Choroid plexus epithelial cell (primary cell): ENCODE measurements around the gene RNASE2.
A peak's percentile ranks its signal among the peaks of the same experiment; 100 is the strongest.

ENCODE experiments used
- DNase-seq: peaks from one replicate; pipeline ENCODE4 v3.0.0-alpha.2; 2010; ENCODE audit warnings: low read depth
- H3K4me3 ChIP-seq: 2 replicates; pipeline ENCODE4 v1.5.1; 2011; ENCODE audit warnings: low read depth, mild to moderate bottlenecking, control low read depth, low read length, moderate library complexity
- TF ChIP-seq, protein P1 (sequence below): conservative IDR thresholded peaks from 2 replicates; pipeline ENCODE4 v1.5.1; 2011; ENCODE audit warnings: low read depth, mild to moderate bottlenecking, control low read depth, inconsistent platforms, low read length, moderate library complexity

The RNASE2 gene

DNA sequence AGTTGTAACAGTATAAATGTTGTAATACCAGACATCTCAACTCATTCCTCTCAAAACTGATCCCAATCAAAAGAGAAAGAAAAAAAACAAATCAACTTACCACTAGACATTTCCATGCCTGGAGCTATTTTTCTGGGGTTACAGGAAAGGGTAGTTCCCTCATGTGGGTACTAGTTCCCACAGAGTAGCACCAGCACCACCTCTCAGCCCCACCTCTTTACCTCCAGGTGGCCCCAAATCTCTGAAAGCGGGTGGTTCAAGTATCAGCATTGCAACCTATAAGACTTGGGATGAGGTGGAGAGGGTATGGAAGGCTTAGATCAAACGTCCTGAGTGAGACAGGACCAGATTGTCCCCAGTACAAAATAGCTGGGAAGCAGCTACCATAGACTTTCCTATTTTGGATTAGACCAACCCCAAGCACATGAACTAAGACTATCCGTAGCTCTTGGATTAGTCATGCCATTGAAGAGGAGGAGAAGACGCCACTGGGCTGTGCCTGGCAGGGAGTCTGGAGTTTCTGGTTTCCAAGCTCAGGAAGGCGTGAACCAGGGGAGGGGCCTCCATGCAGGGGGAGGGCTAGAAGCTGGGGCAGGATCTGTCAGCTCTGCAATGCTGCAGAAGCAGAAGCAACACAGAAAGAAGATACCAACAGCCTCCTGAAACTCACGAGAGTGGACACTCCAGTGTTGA, 43.5 kb downstream of the RNASE2 start, which contains the start of gene SLC39A2:
Gene SLC39A2 (plus strand): TSS at position 620 of the 693 bp plus-strand sequence. CDS start 154 bp downstream, outside the sequence.
- TF ChIP-seq, protein P1, sequence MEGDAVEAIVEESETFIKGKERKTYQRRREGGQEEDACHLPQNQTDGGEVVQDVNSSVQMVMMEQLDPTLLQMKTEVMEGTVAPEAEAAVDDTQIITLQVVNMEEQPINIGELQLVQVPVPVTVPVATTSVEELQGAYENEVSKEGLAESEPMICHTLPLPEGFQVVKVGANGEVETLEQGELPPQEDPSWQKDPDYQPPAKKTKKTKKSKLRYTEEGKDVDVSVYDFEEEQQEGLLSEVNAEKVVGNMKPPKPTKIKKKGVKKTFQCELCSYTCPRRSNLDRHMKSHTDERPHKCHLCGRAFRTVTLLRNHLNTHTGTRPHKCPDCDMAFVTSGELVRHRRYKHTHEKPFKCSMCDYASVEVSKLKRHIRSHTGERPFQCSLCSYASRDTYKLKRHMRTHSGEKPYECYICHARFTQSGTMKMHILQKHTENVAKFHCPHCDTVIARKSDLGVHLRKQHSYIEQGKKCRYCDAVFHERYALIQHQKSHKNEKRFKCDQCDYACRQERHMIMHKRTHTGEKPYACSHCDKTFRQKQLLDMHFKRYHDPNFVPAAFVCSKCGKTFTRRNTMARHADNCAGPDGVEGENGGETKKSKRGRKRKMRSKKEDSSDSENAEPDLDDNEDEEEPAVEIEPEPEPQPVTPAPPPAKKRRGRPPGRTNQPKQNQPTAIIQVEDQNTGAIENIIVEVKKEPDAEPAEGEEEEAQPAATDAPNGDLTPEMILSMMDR: no peak
- no peak within 1 kb of the TSS for H3K4me3 ChIP-seq
- peak; percentile 92 for DNase-seq

- TF ChIP-seq, protein P1: no peak
- no peak for DNase-seq
- no peak overlapping the region for H3K4me3 ChIP-seq
Measured at GRCh38 chr14:20999591-20999990, 44.3 kb downstream of the RNASE2 start.

- TF ChIP-seq, protein P1: no peak
- no peak for DNase-seq
- H3K4me3 ChIP-seq: no peak overlapping the region
Measured at GRCh38 chr14:21001218-21001617, 45.9 kb downstream of the RNASE2 start.

GRCh38 chr14:21003788-21004346, 48.6 kb downstream of the RNASE2 start:
- TF ChIP-seq, protein P1: no peak
- H3K4me3 ChIP-seq: no peak overlapping the region
- no peak for DNase-seq
